ENCODE data around the gene CAMK1D. TPM values are rescaled to one million over a fixed set of nuclear protein-coding genes. Genes with fewer than 3 reads are reported as not detected.

CAMK1D gene
- total RNA-seq, 1 donor from 2014 or later = 0.64 TPM

- no peak for DNase-seq (ENCODE audit: low read depth in 2 of 2)
These were observed 272.7 kb downstream of the CAMK1D start for GRCh38 chr10:12622016-12622415.

DNA sequence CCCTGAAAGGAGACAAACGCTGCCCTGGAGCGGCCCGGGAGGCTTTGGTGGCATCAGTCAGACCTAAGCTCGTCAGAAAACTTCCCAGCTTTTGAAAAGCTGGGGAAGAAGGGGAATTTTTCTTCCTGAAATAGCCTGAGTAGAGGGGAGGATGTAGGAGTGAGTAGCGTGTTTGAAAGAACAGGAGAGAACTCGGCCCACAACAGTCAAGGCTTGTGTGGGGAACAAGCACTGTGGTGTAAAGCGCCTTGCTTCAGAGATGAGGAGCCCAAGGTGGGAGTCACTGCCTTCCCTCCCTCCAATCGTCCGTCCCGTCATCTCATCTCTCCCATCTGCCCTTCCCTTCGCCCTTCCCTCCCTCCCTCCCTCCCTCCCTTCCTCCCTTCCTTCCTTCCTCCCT, 273.3 kb downstream of the CAMK1D start:
- DNase-seq (ENCODE audit: low read depth in 2 of 2) = no peak

DNA sequence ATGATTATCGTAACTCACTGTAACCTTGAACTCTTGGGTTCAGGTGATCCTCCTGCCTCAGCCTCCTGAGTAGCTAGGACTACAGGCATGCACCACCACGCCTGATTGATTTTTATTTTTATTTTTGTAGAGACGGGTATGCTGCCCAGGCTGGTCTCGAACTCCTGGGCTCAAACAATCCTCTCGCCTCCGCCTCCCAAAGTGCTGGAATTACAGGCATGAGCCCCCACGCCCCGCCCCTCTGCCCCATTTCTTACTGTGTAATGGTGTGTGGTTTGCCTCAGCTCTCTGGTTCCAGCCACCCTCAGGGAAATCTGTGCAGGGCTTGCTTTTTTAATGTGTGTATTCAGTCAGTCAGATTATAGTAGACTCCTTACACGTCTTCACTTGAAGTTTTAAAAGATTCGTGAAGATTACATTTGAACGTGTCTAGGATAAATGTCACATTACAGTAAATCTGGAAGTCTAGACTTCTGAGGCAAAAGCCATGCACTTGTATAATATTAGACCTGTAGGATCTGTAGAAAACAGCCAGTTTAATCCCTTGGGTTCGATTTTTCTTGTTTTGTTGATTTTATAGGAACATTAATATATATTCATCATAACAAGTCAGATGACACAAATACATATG, 276.2 kb downstream of the CAMK1D start:
- no peak for DNase-seq (ENCODE audit: low read depth in 2 of 2)

DNA sequence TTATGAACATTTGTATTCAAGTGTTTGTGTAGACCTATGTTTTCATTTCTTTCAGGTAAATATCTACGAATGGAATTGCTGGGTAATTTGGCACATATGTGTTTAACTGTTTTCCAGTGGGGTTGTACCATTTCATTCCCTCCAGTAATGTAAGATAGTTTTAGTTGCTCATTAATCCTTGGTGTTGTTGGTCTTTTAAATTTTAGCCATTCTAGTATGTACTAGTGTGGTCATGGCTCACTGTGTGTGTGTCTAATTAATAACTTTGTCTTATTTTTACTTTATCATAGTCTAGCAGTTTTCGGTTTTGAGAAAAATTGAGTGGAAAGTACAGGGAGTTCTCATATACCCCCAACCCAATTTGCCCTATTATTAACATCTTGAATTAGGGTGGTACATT, 278.8 kb downstream of the CAMK1D start:
- no peak for DNase-seq (ENCODE audit: low read depth in 2 of 2)

- no peak for DNase-seq (ENCODE audit: low read depth in 2 of 2)
These were observed 279.8 kb downstream of the CAMK1D start for GRCh38 chr10:12628964-12629766.

- no peak for DNase-seq (ENCODE audit: low read depth in 2 of 2)
These were observed 280.4 kb downstream of the CAMK1D start for GRCh38 chr10:12629767-12630165.

DNA sequence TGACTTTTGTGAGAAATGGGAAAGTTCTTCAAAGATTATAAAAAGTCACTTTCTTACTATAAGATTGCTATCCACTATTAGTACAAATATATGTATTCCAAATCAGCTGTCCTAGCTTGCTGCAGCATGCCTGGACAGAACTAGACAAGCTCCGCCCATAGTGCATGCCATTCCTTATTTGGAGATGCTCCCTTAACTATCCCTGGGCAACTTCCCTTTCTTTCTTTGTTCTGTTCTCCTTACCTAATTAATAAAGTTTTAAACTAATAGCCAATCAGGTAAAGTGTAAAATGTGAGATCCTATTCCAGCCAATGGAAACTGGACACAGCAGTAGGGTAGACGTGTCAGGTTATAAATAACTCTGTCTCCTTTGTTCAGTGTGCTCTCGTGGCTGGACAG, 281.9 kb downstream of the CAMK1D start:
- DNase-seq (ENCODE audit: low read depth in 2 of 2) = no peak

DNA sequence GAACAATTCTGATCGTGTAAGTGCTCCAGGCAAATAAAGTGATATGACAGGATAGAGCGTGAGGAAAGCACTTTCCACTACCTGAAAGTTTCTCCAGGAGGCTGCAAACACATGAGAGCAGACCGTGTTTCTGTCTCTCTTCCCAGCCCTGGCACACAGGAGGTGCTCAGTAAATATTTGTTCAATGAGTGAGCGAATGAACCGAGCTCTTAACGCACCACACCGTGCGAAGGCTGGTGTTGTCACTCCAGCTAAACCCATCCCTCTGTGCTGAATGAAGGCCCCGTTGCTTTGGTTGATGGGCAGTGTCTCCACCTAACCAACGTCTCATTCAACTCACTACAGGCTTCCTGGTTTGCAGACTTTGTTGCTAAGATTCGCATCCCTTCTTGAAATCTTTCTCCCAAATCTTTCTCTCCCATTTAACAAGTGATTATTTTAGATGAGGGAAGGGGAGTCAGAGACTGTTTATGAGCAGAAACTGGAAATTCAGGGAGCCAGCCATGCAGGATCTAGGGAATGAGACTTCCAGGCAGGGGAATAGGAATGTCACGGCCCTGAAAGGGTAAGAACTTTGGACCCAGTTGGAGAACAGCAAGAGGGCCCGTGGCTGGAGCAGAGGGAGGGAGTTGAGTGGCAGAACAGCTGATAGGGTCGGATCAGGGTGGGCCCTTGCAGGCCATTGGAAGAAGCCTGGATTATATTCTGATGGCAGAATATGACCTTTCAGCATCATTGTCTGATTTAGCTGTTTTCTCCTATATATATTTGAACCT, 282.6 kb downstream of the CAMK1D start:
- DNase-seq (ENCODE audit: low read depth in 2 of 2) = no peak

DNA sequence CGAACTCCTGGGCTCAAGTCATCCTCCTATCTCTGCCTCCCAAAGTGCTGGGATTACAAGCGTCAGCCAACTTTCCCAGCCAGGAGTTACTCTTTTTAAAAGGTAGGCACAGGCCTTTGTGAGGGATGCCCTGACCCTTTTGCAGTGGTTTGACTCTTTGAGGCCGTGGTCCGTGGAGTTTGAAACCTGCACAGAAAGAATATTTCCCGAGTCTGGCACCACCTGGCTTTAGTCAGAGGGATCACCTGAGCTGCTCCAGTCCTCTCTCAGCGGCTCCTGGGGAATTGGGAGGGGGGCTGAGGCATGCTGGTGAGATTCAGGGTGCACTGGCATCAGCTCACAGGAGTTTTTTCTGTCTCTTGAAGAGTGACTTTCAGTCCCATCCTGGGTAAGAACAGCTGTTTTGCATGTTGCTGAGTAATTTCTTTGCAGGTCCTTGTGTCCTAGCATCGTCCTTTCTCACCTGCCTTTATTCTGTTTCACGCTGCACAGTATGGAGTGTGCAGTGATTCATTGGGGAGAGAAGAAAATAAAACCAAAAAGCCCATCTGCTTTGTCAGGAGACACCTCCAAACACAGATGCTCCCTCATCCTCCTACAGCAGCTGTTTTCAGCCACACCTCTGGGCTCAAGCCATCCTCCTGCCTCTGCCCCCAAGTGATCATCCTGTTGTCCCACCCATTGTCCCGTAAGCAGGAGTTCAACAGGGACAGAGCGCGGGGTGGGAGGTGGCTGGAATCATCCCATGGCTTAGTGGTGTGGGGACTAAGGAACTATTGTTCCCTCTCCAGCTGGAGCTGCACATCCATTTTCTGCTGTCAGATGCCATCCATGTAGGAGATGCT, 284.7 kb downstream of the CAMK1D start:
- no peak for DNase-seq (ENCODE audit: low read depth in 2 of 2)

DNA sequence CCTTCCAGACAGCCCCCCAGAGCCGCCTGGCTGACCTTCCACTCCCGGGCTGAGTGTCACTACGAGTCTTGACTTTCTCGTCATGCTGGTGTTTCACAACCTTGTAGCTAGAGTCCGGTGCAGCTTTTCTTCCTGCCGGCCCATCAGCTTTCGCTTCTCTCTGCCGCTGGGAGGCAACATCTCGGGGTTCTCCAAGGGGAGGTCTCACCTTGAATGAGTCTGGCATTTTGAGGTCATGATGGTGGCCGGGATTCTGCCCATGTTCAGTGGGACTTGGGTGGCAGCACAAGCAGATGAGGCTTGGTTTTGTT, 285.2 kb downstream of the CAMK1D start:
- DNase-seq (ENCODE audit: low read depth in 2 of 2) = no peak

DNA sequence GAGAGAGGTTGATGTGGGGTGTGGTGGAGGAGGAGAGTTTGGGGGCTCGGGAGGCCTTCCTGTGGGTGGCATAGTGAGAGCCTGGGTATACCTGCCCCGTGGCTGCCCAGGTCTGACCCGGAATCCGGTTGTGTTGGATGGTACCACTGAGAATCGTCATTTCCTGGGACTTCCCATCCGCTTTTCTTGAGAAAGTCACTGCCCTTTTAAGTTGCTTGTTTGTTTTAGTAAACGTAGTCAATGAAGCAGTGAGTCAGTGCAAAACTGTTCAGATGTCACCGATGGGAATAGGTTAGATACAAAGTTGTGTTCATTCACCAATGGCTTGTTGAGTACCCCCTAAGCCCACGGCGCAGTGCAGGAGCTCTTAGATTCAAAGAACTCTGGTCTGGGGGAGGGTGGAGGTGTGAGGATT, 285.8 kb downstream of the CAMK1D start:
- DNase-seq (ENCODE audit: low read depth in 2 of 2) = no peak

DNA sequence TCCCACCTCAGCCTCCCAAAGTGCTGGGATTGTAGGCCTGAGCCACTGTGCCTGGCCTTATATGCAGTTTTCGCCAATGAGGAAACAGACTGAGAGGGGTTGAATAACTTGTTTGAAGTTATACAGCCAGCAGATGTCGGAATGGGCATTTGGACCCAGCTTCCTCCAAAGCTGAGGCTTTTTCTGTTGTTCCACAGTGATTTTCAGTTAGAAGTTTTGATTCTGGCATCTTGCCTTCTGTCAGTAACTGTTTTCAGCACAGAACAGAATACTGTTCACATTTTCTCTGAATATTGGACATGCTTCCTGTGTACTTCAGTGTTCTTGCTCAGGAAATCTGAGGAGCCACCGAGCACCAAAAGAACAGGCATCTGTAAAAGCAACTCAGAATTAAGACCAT, 287.2 kb downstream of the CAMK1D start:
- no peak for DNase-seq (ENCODE audit: low read depth in 2 of 2)

DNA sequence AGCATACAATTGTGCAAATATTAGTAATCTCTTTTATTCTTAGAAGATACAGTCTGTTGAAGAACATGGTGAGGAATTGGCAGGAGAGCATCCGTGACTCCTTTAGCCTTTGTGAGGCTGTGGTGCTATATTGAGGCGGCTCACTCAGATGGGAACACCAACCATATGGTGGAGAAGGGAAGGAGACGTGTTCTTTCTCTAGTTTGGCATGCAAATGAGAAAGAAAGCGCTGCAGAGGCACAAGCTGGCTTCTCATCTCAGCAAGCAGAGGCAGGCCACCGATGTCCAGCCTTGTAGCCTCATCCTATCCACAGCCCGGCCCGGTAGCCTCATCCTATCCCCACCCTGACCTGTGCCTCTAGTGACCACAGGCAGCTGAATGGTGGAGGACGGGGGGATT, 288.3 kb downstream of the CAMK1D start:
- no peak for DNase-seq (ENCODE audit: low read depth in 2 of 2)

DNA sequence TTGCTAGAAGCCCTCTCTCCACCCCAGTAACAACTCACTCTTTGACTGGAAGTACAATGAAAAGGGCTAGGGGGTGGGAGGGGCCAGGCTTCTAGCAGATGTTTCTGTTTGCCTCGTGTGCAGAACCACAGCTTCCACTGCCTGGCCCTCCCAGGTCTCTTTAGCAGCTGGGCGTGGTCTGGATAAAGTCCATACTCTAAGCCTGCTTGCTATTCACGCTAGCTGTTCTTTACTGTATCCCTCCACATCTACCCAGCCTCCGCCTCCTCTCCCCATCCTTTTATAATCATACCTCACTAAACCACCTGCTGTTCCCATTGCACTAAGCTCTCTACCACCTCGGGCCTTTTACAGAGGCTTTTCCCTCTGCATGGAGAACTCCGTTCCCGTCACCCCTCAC, 288.8 kb downstream of the CAMK1D start:
- DNase-seq (ENCODE audit: low read depth in 2 of 2) = no peak

DNA sequence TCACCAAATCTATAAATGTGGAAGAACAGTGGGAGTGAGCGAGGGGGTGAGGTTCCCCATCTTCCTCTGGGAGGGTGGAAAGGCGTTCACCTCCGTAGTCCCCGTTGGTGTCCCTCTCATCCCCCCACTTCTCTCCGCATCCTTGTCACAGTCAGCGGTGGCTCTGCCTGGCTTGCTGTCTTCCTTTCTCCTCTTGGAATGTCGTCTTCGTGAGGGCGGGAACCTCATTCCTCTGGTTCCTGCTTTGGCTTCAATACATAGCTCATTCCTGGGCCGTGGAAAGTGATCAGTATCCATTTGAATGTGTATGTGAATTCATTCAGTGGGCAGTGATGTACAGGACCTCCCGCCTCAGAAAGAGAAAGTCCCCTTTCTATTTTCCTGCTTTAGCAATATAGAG, 289.4 kb downstream of the CAMK1D start:
- DNase-seq (ENCODE audit: low read depth in 2 of 2) = no peak

GRCh38 chr10:12639996-12640944, 290.9 kb downstream of the CAMK1D start:
- DNase-seq (ENCODE audit: low read depth in 2 of 2) = no peak

DNA sequence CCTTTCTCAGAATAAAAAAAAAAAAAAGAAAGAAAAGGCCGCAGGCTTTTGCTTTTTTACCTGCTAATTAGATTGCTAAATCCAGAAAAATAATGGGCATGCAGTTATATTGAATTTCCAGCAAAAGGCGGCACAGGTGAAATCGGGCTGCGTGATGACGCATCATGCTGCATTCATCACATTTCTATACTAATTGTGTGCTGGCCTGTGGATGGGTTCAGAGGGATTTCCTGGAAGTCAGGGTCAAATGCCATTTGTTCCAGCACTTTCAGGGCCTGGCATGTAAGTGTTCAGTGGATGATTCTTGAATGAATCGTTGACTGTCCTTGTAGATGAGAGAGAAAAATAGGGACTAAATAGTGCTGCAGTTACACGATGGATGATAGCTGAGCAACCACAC, 292.7 kb downstream of the CAMK1D start:
- no peak for DNase-seq (ENCODE audit: low read depth in 2 of 2)

- no peak for DNase-seq (ENCODE audit: low read depth in 2 of 2)
These were observed 293.9 kb downstream of the CAMK1D start for GRCh38 chr10:12643279-12643678.

- DNase-seq (ENCODE audit: low read depth in 2 of 2) = no peak
These were observed 295.2 kb downstream of the CAMK1D start for GRCh38 chr10:12644380-12645144.

DNA sequence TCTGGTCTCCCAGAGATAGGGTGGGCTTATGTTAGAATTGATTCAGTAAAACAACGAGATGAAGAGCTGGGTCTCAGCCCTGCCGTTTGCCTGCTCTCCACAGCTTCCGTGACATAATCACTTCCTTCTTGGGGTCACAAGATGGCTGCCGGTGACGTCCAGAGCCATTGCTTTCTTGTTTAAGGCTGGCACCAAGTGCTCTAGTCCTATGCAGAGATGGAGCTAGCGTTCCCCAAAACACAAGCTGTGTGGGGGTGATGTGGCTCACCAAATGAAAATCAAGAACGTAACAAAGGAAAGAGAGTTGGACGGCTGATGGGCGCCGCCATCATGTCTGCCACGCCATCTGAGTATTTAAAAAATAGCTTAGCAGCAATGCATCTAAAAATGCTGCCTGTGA, 296.1 kb downstream of the CAMK1D start:
- DNase-seq (ENCODE audit: low read depth in 2 of 2) = no peak
